ENCODE results near the gene SPACA9.

Gene SPACA9

GRCh38 chr9:132896264-132896663, 17.6 kb downstream of the SPACA9 start:
- H3K27me3 ChIP-seq (ENCODE audit: control insufficient read depth, insufficient read depth, low read length) = no peaks in the 10 kb centered on the region
- H3K4me1 ChIP-seq (ENCODE audit: control insufficient read depth, insufficient read depth, low read length) = no peaks in the 10 kb centered on the region
- no peaks in the 10 kb centered on the region for H3K9me3 ChIP-seq (ENCODE audit: control insufficient read depth, insufficient read depth, low read depth, low read length)
- H3K27ac ChIP-seq (ENCODE audit: low read depth, low read length) = no peak overlapping the region
- H3K36me3 ChIP-seq (ENCODE audit: control insufficient read depth, insufficient read depth, low read length) = peaks cover 62% of the 10 kb centered on the region
- H3K4me3 ChIP-seq (ENCODE audit: low read depth, low read length) = no peak overlapping the region
- H3K9ac ChIP-seq (ENCODE audit: low read length) = no peak overlapping the region

GRCh38 chr9:132896906-132897305, 18.2 kb downstream of the SPACA9 start:
- no peak overlapping the region for H3K4me3 ChIP-seq (ENCODE audit: low read depth, low read length)
- no peaks in the 10 kb centered on the region for H3K9me3 ChIP-seq (ENCODE audit: control insufficient read depth, insufficient read depth, low read depth, low read length)
- H3K4me1 ChIP-seq (ENCODE audit: control insufficient read depth, insufficient read depth, low read length) = no peaks in the 10 kb centered on the region
- peaks cover 66% of the 10 kb centered on the region for H3K36me3 ChIP-seq (ENCODE audit: control insufficient read depth, insufficient read depth, low read length)
- H3K9ac ChIP-seq (ENCODE audit: low read length) = no peak overlapping the region
- H3K27me3 ChIP-seq (ENCODE audit: control insufficient read depth, insufficient read depth, low read length) = no peaks in the 10 kb centered on the region
- no peak overlapping the region for H3K27ac ChIP-seq (ENCODE audit: low read depth, low read length)

DNA sequence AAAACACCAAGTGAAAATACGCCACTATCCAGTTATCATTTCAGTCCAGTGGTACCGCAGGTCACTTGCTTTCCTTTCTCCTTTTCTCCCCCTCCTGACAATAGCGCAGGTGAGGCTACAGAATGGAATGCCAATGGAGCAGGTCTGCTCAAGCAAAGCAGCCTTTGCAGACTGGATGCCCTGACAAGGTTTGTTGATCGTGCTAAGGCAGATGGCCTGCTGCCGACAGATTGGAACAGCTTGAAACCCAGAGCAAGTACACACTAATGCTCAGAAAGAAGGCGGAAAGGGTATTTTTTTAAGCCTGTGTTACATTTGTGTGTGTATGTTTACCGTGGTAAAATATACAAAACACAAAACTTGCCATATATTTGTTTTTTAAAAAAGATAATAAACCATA, 19.4 kb downstream of the SPACA9 start:
- H3K27ac ChIP-seq (ENCODE audit: low read depth, low read length) = no peak overlapping the region
- H3K9me3 ChIP-seq (ENCODE audit: control insufficient read depth, insufficient read depth, low read depth, low read length) = no peaks in the 10 kb centered on the region
- H3K4me3 ChIP-seq (ENCODE audit: low read depth, low read length) = no peak overlapping the region
- H3K9ac ChIP-seq (ENCODE audit: low read length) = no peak overlapping the region
- H3K27me3 ChIP-seq (ENCODE audit: control insufficient read depth, insufficient read depth, low read length) = no peaks in the 10 kb centered on the region
- peaks cover 74% of the 10 kb centered on the region for H3K36me3 ChIP-seq (ENCODE audit: control insufficient read depth, insufficient read depth, low read length)
- peaks cover 5% of the 10 kb centered on the region; the same call in 1 of the 2 replicates for H3K4me1 ChIP-seq (ENCODE audit: control insufficient read depth, insufficient read depth, low read length)

DNA sequence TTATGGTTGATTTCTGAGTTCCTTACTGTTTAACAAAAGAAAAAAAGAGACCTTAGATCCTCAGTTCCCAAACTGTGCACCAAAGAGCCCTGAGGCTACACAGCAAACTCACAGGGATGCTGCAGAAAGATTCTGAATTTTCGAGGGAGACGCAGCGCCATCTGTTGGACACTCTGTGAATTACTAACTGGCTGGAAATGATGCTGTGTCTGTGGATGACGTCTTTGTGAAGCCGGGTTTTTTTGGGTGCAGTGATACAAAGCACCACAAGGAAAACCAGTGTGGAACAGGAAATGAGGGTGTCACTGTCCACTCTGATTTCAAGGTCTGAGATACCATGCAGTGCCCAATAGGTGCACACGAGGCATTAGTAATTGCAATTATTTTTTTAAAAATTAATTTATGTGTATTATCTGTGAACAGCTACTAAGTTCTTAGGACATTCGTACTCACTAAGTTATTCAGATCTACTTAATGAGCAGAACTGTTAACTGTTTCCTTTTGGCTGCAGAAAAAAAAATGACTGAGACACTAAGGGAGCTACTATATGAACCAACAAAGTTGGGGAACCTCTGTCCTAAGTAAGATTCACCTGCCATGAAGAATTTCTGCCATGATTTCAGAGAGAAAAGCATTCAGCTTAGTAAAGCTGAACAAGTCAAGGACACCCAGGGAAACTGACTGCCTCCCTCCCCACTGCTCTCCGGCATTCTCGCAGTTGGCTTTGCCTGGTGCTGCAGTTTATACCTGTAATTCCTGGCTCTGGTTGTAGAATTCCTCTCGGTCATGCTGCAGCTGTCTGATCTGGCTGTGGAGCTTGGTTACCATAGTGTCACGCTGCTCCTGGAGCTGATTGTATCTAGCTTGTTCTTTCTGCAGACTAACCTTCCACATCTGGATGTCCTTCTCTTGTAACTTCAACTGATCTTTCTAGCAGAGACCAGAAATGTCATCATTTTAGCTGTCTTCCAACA, 23.4 kb downstream of the SPACA9 start:
- Histone ChIP-seq H3K36me3 (ENCODE audit: control insufficient read depth, insufficient read depth, low read length) (peaks cover 62% of the 10 kb centered on the region), H3K4me1 (ENCODE audit: control insufficient read depth, insufficient read depth, low read length) (peaks cover 21% of the 10 kb centered on the region), H3K4me3 (ENCODE audit: low read depth, low read length) (no peak overlapping the region), H3K27ac (ENCODE audit: low read depth, low read length) (no peak overlapping the region), H3K9me3 (ENCODE audit: control insufficient read depth, insufficient read depth, low read depth, low read length) (no peaks in the 10 kb centered on the region), H3K9ac (ENCODE audit: low read length) (no peak overlapping the region), H3K27me3 (ENCODE audit: control insufficient read depth, insufficient read depth, low read length) (no peaks in the 10 kb centered on the region)

- no peak overlapping the region for H3K4me3 ChIP-seq (ENCODE audit: low read depth, low read length)
- peaks cover 21% of the 10 kb centered on the region for H3K4me1 ChIP-seq (ENCODE audit: control insufficient read depth, insufficient read depth, low read length)
- H3K9ac ChIP-seq (ENCODE audit: low read length) = peak overlapping the region; percentile 25
- H3K9me3 ChIP-seq (ENCODE audit: control insufficient read depth, insufficient read depth, low read depth, low read length) = no peaks in the 10 kb centered on the region
- H3K36me3 ChIP-seq (ENCODE audit: control insufficient read depth, insufficient read depth, low read length) = peaks cover 51% of the 10 kb centered on the region
- H3K27me3 ChIP-seq (ENCODE audit: control insufficient read depth, insufficient read depth, low read length) = no peaks in the 10 kb centered on the region
- H3K27ac ChIP-seq (ENCODE audit: low read depth, low read length) = no peak overlapping the region
These were observed 25.1 kb downstream of the SPACA9 start for GRCh38 chr9:132903574-132904492.

DNA sequence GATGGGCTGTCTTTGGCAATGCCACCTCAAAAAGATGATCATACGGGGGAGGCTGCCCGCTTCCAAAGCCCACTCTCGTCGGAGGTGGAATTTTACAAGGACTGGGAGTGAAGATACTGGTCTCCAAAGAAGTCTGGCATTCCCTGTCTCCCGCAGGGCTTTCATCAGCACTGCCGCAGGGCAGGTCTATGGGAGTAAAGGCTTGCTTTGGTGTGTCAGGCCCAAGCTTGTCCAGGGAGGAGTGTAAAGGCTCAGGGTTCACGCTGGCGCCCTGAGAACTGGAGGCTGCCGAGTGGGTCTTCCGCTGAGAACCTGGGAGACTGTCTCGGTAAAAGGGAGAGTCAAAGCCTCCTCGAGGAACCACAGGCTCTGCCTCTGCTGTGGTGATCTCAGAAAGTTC, 27.0 kb downstream of the SPACA9 start:
- H3K9ac ChIP-seq (ENCODE audit: low read length) = no peak overlapping the region
- H3K4me1 ChIP-seq (ENCODE audit: control insufficient read depth, insufficient read depth, low read length) = peaks cover 21% of the 10 kb centered on the region
- no peaks in the 10 kb centered on the region for H3K27me3 ChIP-seq (ENCODE audit: control insufficient read depth, insufficient read depth, low read length)
- peaks cover 52% of the 10 kb centered on the region for H3K36me3 ChIP-seq (ENCODE audit: control insufficient read depth, insufficient read depth, low read length)
- H3K9me3 ChIP-seq (ENCODE audit: control insufficient read depth, insufficient read depth, low read depth, low read length) = no peaks in the 10 kb centered on the region
- H3K27ac ChIP-seq (ENCODE audit: low read depth, low read length) = no peak overlapping the region
- H3K4me3 ChIP-seq (ENCODE audit: low read depth, low read length) = no peak overlapping the region

- H3K27ac ChIP-seq (ENCODE audit: low read depth, low read length) = no peak overlapping the region
- peaks cover 51% of the 10 kb centered on the region for H3K36me3 ChIP-seq (ENCODE audit: control insufficient read depth, insufficient read depth, low read length)
- H3K27me3 ChIP-seq (ENCODE audit: control insufficient read depth, insufficient read depth, low read length) = no peaks in the 10 kb centered on the region
- no peaks in the 10 kb centered on the region for H3K9me3 ChIP-seq (ENCODE audit: control insufficient read depth, insufficient read depth, low read depth, low read length)
- no peak overlapping the region for H3K4me3 ChIP-seq (ENCODE audit: low read depth, low read length)
- H3K4me1 ChIP-seq (ENCODE audit: control insufficient read depth, insufficient read depth, low read length) = peaks cover 11% of the 10 kb centered on the region
- H3K9ac ChIP-seq (ENCODE audit: low read length) = no peak overlapping the region
These were observed 29.9 kb downstream of the SPACA9 start for GRCh38 chr9:132908635-132909034.

- H3K9ac ChIP-seq (ENCODE audit: low read length) = no peak overlapping the region
These were observed 30.6 kb downstream of the SPACA9 start for GRCh38 chr9:132909311-132909710.

DNA sequence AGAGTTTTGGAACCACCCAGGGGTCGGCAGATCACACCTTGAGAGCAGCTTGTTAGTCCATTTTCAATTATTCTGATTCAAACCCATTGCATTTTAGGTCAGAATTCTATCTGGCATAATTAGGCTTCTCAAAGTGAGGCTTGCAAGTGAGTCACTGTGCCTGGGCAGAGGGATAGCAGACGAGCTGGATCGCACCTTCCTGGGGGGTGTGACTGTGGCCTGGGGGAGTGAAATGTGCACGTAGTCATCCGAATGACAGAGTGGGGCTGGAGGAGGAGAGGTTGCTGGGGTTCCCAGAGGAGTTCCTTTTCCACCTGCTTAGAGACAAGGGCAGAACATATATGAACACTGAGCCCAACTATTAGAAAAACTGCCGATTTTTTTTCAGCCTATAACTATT, 31.7 kb downstream of the SPACA9 start:
- Histone ChIP-seq H3K27me3 (ENCODE audit: control insufficient read depth, insufficient read depth, low read length) (no peaks in the 10 kb centered on the region), H3K9me3 (ENCODE audit: control insufficient read depth, insufficient read depth, low read depth, low read length) (no peaks in the 10 kb centered on the region), H3K36me3 (ENCODE audit: control insufficient read depth, insufficient read depth, low read length) (peaks cover 53% of the 10 kb centered on the region), H3K4me1 (ENCODE audit: control insufficient read depth, insufficient read depth, low read length) (no peaks in the 10 kb centered on the region), H3K9ac (ENCODE audit: low read length) (no peak overlapping the region), H3K27ac (ENCODE audit: low read depth, low read length) (no peak overlapping the region), H3K4me3 (ENCODE audit: low read depth, low read length) (no peak overlapping the region)

More at GRCh38 chr9:132909311-132909710, 30.6 kb downstream of the SPACA9 start:
- H3K36me3 ChIP-seq (ENCODE audit: control insufficient read depth, insufficient read depth, low read length) = peaks cover 50% of the 10 kb centered on the region
- no peaks in the 10 kb centered on the region for H3K9me3 ChIP-seq (ENCODE audit: control insufficient read depth, insufficient read depth, low read depth, low read length)
- no peak overlapping the region for H3K4me3 ChIP-seq (ENCODE audit: low read depth, low read length)
- H3K27ac ChIP-seq (ENCODE audit: low read depth, low read length) = no peak overlapping the region
- 0 out of 2 replicates have a peak, but pooled peaks cover 4% of the 10 kb centered on the region for H3K4me1 ChIP-seq (ENCODE audit: control insufficient read depth, insufficient read depth, low read length)
- no peaks in the 10 kb centered on the region for H3K27me3 ChIP-seq (ENCODE audit: control insufficient read depth, insufficient read depth, low read length)

DNA sequence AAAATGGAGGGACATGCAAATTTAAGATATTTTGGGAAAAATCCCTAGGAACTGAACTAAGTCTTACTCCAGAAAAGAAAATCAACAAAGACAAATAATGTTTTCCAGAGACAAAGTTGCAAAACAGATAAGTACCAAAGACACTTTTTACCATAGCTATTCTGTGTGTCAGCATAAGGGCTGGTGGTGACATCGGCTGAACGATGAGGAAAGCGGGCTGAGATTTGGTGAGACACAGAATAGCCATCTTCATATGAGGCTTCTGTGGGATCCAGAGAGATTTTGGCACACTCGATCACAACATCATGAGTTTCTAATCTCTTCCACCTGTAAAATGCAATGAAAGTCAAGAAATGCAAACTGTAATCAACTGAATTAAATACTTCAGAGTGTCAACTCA, 33.4 kb downstream of the SPACA9 start:
- peaks cover 61% of the 10 kb centered on the region for H3K36me3 ChIP-seq (ENCODE audit: control insufficient read depth, insufficient read depth, low read length)
- no peak overlapping the region for H3K9ac ChIP-seq (ENCODE audit: low read length)
- H3K9me3 ChIP-seq (ENCODE audit: control insufficient read depth, insufficient read depth, low read depth, low read length) = no peaks in the 10 kb centered on the region
- H3K27me3 ChIP-seq (ENCODE audit: control insufficient read depth, insufficient read depth, low read length) = no peaks in the 10 kb centered on the region
- no peaks in the 10 kb centered on the region for H3K4me1 ChIP-seq (ENCODE audit: control insufficient read depth, insufficient read depth, low read length)
- no peak overlapping the region for H3K4me3 ChIP-seq (ENCODE audit: low read depth, low read length)
- no peak overlapping the region for H3K27ac ChIP-seq (ENCODE audit: low read depth, low read length)

DNA sequence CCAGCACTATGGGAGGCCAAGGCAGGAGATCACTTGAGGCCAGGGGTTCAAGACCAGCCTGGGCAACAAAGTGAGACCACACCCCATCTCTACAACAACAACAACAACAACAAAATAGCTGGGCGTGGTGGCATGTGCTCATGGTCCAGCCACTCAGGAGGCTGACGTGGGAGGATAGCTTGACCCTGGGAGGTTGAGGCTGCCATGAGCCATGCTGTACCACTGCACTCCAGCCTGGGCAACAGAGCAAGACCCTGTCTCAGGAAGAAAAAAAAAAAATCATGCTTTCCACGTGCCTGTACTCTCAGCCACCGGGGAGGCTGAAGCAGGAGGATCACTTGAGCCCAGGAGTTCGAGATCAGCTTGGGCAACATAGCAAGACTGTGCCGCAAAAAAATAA, 36.2 kb downstream of the SPACA9 start:
- Histone ChIP-seq H3K4me1 (ENCODE audit: control insufficient read depth, insufficient read depth, low read length) (no peaks in the 10 kb centered on the region), H3K9ac (ENCODE audit: low read length) (no peak overlapping the region), H3K27ac (ENCODE audit: low read depth, low read length) (no peak overlapping the region), H3K4me3 (ENCODE audit: low read depth, low read length) (no peak overlapping the region), H3K9me3 (ENCODE audit: control insufficient read depth, insufficient read depth, low read depth, low read length) (no peaks in the 10 kb centered on the region), H3K27me3 (ENCODE audit: control insufficient read depth, insufficient read depth, low read length) (no peaks in the 10 kb centered on the region), H3K36me3 (ENCODE audit: control insufficient read depth, insufficient read depth, low read length) (peaks cover 69% of the 10 kb centered on the region)
